SK-N-SH treated with all-trans-retinoic acid at 6 μM for 48 hours (cell line): ENCODE measurements around the gene LRRC42.

Source experiments
- ARNTL ChIP-seq: fragments of 450-650 bp; formaldehyde crosslinking; IDR thresholded peaks from 2 replicates; pipeline ENCODE4 v1.5.0; 2020; ENCODE audit warnings: low read depth, mild to moderate bottlenecking, moderate library complexity, borderline replicate concordance
- BACH2 ChIP-seq: fragments of 250-450 bp; sonication (Bioruptor Pico); IDR thresholded peaks from 2 replicates; pipeline ENCODE4 v1.9.0; 2021; ENCODE audit warnings: mild to moderate bottlenecking, borderline replicate concordance
- ESRRG ChIP-seq: fragments of 250-450 bp; sonication (Bioruptor Pico); IDR thresholded peaks from 2 replicates; pipeline ENCODE4 v1.6.1; 2021; ENCODE audit warnings: mild to moderate bottlenecking
- GLIS3 ChIP-seq: fragments of 250-450 bp; sonication (Bioruptor Pico); IDR thresholded peaks from 2 replicates; pipeline ENCODE4 v1.5.0; 2020; ENCODE audit warnings: mild to moderate bottlenecking, moderate library complexity
- PPARA ChIP-seq: fragments of 250-450 bp; sonication (Bioruptor Pico); IDR thresholded peaks from 2 replicates; pipeline ENCODE4 v1.5.0; 2020; ENCODE audit warnings: mild to moderate bottlenecking, borderline replicate concordance
- SNAI2 ChIP-seq: fragments of 250-450 bp; sonication (Bioruptor Pico); IDR thresholded peaks from 2 replicates; pipeline ENCODE4 v1.5.0; 2020; ENCODE audit warnings: mild to moderate bottlenecking, moderate library complexity
- TOX ChIP-seq: fragments of 250-450 bp; sonication (Bioruptor Pico); IDR thresholded peaks from 2 replicates; pipeline ENCODE4 v1.8.0; 2021; ENCODE audit warnings: mild to moderate bottlenecking, moderate library complexity, borderline replicate concordance
- ZC3H10 ChIP-seq: fragments of 250-450 bp; sonication (Bioruptor Pico); IDR thresholded peaks from 2 replicates; pipeline ENCODE4 v1.5.1; 2021; ENCODE audit warnings: mild to moderate bottlenecking, moderate library complexity
- ZFP3 ChIP-seq: fragments of 250-450 bp; sonication (Bioruptor Pico); IDR thresholded peaks from 2 replicates; pipeline ENCODE4 v1.5.0; 2020; ENCODE audit warnings: mild to moderate bottlenecking, moderate library complexity
- ZNF70 ChIP-seq: fragments of 450-650 bp; formaldehyde crosslinking; IDR thresholded peaks from 2 replicates; pipeline ENCODE4 v1.5.0; 2020; ENCODE audit warnings: mild to moderate bottlenecking, moderate library complexity
- ZNF8 ChIP-seq: fragments of 450-650 bp; formaldehyde crosslinking; IDR thresholded peaks from 2 replicates; pipeline ENCODE4 v1.5.0; 2020; ENCODE audit warnings: mild to moderate bottlenecking, moderate library complexity
- TF ChIP-seq, protein P1 (sequence below): fragments of 250-450 bp; sonication (Bioruptor Pico); IDR thresholded peaks from 2 replicates; pipeline ENCODE4 v1.8.0; 2020; ENCODE audit warnings: mild to moderate bottlenecking, moderate library complexity, borderline replicate concordance
- TF ChIP-seq, protein P2 (sequence below): fragments of 250-450 bp; sonication (Bioruptor Pico); IDR thresholded peaks from 2 replicates; pipeline ENCODE4 v1.5.1; 2020; ENCODE audit warnings: low read depth, mild to moderate bottlenecking, moderate library complexity
- TF ChIP-seq, protein P3 (sequence below): fragments of 250-450 bp; sonication (Bioruptor Pico); IDR thresholded peaks from 2 replicates; pipeline ENCODE4 v1.5.1; 2021; ENCODE audit warnings: mild to moderate bottlenecking, moderate library complexity

DNA sequence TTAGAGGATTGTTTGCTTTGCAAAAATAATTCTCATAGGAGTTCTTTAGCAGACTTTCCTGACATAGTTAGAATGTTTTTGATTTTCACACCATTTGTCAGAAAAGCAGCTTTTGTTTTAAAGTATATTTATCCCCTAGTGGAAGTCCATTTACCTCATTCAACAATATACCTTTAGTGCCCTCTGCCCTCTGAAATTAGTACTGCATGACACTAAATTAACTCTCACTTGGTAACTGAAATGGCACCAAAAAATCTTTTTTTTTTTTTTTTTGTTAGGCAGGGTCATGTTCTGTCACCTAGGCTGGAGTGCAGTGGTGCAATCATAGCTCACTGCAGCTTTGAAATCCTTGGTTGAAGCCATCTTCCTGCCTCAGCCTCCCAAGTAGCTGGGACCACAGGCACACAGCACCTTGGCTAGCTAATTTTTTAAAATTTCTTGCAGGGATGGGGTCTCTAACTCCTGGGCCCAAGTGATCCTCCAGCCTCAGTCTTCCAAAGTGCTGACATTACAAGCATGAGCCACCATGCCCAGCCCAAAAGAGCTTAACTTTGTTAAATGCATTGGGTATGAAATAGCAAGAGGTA is 13.6 kb downstream of the LRRC42 start:
- TF ChIP-seq, protein P1, sequence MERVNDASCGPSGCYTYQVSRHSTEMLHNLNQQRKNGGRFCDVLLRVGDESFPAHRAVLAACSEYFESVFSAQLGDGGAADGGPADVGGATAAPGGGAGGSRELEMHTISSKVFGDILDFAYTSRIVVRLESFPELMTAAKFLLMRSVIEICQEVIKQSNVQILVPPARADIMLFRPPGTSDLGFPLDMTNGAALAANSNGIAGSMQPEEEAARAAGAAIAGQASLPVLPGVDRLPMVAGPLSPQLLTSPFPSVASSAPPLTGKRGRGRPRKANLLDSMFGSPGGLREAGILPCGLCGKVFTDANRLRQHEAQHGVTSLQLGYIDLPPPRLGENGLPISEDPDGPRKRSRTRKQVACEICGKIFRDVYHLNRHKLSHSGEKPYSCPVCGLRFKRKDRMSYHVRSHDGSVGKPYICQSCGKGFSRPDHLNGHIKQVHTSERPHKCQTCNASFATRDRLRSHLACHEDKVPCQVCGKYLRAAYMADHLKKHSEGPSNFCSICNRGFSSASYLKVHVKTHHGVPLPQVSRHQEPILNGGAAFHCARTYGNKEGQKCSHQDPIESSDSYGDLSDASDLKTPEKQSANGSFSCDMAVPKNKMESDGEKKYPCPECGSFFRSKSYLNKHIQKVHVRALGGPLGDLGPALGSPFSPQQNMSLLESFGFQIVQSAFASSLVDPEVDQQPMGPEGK (CRISPR knock-in tag) = no peak
- TF ChIP-seq ZNF8 (CRISPR knock-in tag) = no peak
- no peak for TF ChIP-seq ARNTL
- TF ChIP-seq BACH2 (CRISPR knock-in tag) = no peak
- no peak for TF ChIP-seq GLIS3 (CRISPR knock-in tag)
- TF ChIP-seq, protein P2, sequence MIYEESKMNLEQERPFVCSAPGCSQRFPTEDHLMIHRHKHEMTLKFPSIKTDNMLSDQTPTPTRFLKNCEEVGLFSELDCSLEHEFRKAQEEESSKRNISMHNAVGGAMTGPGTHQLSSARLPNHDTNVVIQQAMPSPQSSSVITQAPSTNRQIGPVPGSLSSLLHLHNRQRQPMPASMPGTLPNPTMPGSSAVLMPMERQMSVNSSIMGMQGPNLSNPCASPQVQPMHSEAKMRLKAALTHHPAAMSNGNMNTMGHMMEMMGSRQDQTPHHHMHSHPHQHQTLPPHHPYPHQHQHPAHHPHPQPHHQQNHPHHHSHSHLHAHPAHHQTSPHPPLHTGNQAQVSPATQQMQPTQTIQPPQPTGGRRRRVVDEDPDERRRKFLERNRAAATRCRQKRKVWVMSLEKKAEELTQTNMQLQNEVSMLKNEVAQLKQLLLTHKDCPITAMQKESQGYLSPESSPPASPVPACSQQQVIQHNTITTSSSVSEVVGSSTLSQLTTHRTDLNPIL (CRISPR knock-in tag) = no peak
- TF ChIP-seq ZNF70 (CRISPR knock-in tag) = no peak
- no peak for TF ChIP-seq PPARA
- TF ChIP-seq ZFP3 = no peak
- TF ChIP-seq, protein P3, sequence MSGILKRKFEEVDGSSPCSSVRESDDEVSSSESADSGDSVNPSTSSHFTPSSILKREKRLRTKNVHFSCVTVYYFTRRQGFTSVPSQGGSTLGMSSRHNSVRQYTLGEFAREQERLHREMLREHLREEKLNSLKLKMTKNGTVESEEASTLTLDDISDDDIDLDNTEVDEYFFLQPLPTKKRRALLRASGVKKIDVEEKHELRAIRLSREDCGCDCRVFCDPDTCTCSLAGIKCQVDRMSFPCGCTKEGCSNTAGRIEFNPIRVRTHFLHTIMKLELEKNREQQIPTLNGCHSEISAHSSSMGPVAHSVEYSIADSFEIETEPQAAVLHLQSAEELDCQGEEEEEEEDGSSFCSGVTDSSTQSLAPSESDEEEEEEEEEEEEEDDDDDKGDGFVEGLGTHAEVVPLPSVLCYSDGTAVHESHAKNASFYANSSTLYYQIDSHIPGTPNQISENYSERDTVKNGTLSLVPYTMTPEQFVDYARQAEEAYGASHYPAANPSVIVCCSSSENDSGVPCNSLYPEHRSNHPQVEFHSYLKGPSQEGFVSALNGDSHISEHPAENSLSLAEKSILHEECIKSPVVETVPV (CRISPR knock-in tag) = no peak
- TF ChIP-seq TOX (CRISPR knock-in tag) = no peak
- no peak for TF ChIP-seq SNAI2 (CRISPR knock-in tag)
- no peak for TF ChIP-seq ESRRG (CRISPR knock-in tag)
- no peak for TF ChIP-seq ZC3H10 (CRISPR knock-in tag)
